H9 (cell line): ENCODE data around the gene SH3BGR. TPM values are rescaled to one million over a fixed set of nuclear protein-coding genes. Genes with fewer than 3 reads are reported as not detected.
A peak's percentile ranks its signal among the peaks of the same experiment; 100 is the strongest.

Experiments used
- DNase-seq: peaks from one replicate; pipeline ENCODE4 v3.0.0-alpha.2; 2017
- H2AFZ ChIP-seq: one replicate; pipeline ENCODE4 v1.6.1; 2013; ENCODE audit warnings: mild to moderate bottlenecking, low read length, control low read depth, moderate library complexity
- H2AK5ac ChIP-seq: 2 replicates; pipeline ENCODE4 v1.6.1; 2013; ENCODE audit warnings: low read length, control low read depth, mixed read lengths; ENCODE audit not compliant: insufficient read length
- H2BK120ac ChIP-seq: one replicate; pipeline ENCODE4 v1.6.1; 2013; ENCODE audit warnings: low read depth, mild to moderate bottlenecking, low read length, control low read depth, inconsistent platforms; ENCODE audit not compliant: poor library complexity, severe bottlenecking
- H2BK12ac ChIP-seq: 2 replicates; pipeline ENCODE4 v1.6.1; 2013; ENCODE audit warnings: low read length, control low read depth, mixed read lengths, low read depth; ENCODE audit not compliant: insufficient read length
- H2BK15ac ChIP-seq: 2 replicates; pipeline ENCODE4 v1.6.1; 2013; ENCODE audit warnings: low read depth, low read length, control low read depth
- H2BK20ac ChIP-seq: one replicate; pipeline ENCODE4 v1.6.1; 2013; ENCODE audit warnings: low read depth, mild to moderate bottlenecking, low read length, control low read depth, inconsistent platforms; ENCODE audit not compliant: poor library complexity, severe bottlenecking
- H2BK5ac ChIP-seq: 2 replicates; pipeline ENCODE4 v1.6.1; 2013; ENCODE audit warnings: low read length, control low read depth, mixed read lengths; ENCODE audit not compliant: insufficient read length
- H3K14ac ChIP-seq: 2 replicates; pipeline ENCODE4 v1.6.1; 2013; ENCODE audit warnings: low read length, control low read depth; ENCODE audit not compliant: insufficient read depth
- H3K18ac ChIP-seq: 2 replicates; pipeline ENCODE4 v1.6.1; 2013; ENCODE audit warnings: low read depth, mild to moderate bottlenecking, mixed read lengths, low read length, control low read depth; ENCODE audit not compliant: insufficient read length
- H3K23ac ChIP-seq: 2 replicates; pipeline ENCODE4 v1.6.1; 2013; ENCODE audit warnings: low read length, control low read depth, mixed read lengths, low read depth; ENCODE audit not compliant: insufficient read length
- H3K23me2 ChIP-seq: 2 replicates; pipeline ENCODE4 v1.6.1; 2013; ENCODE audit warnings: low read depth, mild to moderate bottlenecking, mixed read lengths, low read length, control low read depth; ENCODE audit not compliant: insufficient read length, poor library complexity, severe bottlenecking
- H3K27ac ChIP-seq: 2 replicates; pipeline ENCODE4 v1.5.1; 2013; ENCODE audit warnings: low read length, control low read depth, mixed read lengths, low read depth; ENCODE audit not compliant: insufficient read length
- H3K27me3 ChIP-seq: 2 replicates; pipeline ENCODE4 v1.6.1; 2013; ENCODE audit warnings: low read length, control low read depth, inconsistent platforms; ENCODE audit not compliant: insufficient read depth
- H3K4ac ChIP-seq: 2 replicates; pipeline ENCODE4 v1.6.1; 2013; ENCODE audit warnings: low read depth, mild to moderate bottlenecking, control low read depth, inconsistent platforms, low read length, moderate library complexity
- H3K4me1 ChIP-seq: 2 replicates; pipeline ENCODE4 v1.6.1; 2013; ENCODE audit warnings: low read length, control low read depth, inconsistent platforms; ENCODE audit not compliant: insufficient read depth
- H3K4me2 ChIP-seq: 2 replicates; pipeline ENCODE4 v1.6.1; 2013; ENCODE audit warnings: low read length, control low read depth, mixed read lengths; ENCODE audit not compliant: insufficient read length, insufficient read depth
- H3K56ac ChIP-seq: 2 replicates; pipeline ENCODE4 v1.6.1; 2013; ENCODE audit warnings: low read depth, mild to moderate bottlenecking, mixed read lengths, low read length, control low read depth; ENCODE audit not compliant: insufficient read length
- H3K79me1 ChIP-seq: 2 replicates; pipeline ENCODE4 v1.6.1; 2013; ENCODE audit warnings: low read depth, mild to moderate bottlenecking, moderate library complexity, low read length, control low read depth, inconsistent platforms; ENCODE audit not compliant: insufficient read depth, poor library complexity, severe bottlenecking
- H3K79me2 ChIP-seq: 2 replicates; pipeline ENCODE4 v1.6.1; 2013; ENCODE audit warnings: low read length, control low read depth, inconsistent platforms; ENCODE audit not compliant: insufficient read depth
- H3K9ac ChIP-seq: 2 replicates; pipeline ENCODE4 v1.6.1; 2013; ENCODE audit warnings: low read length, control low read depth, mixed read lengths; ENCODE audit not compliant: insufficient read length; ENCODE audit errors: extremely low read depth
- H3K9me3 ChIP-seq: one replicate; pipeline ENCODE4 v1.6.1; 2013; ENCODE audit warnings: low read depth, low read length, inconsistent platforms; ENCODE audit not compliant: control insufficient read depth
- H3T11ph ChIP-seq: one replicate; pipeline ENCODE4 v1.6.1; 2013; ENCODE audit warnings: mild to moderate bottlenecking, low read length, control low read depth, inconsistent platforms
- H4K20me1 ChIP-seq: one replicate; pipeline ENCODE4 v1.6.1; 2013; ENCODE audit not compliant: control insufficient read depth, insufficient read length, insufficient read depth
- H4K5ac ChIP-seq: 2 replicates; pipeline ENCODE4 v1.6.1; 2013; ENCODE audit warnings: low read depth, mild to moderate bottlenecking, mixed read lengths, low read length, control low read depth; ENCODE audit not compliant: insufficient read length
- H4K8ac ChIP-seq: replicated peaks from 2 replicates; pipeline ENCODE4 v1.6.1; 2013; ENCODE audit warnings: low read length, control low read depth, mixed read lengths, low read depth; ENCODE audit not compliant: insufficient read length
- H4K91ac ChIP-seq: 2 replicates; pipeline ENCODE4 v1.6.1; 2013; ENCODE audit warnings: low read depth, mild to moderate bottlenecking, moderate library complexity, mixed read lengths, low read length, control low read depth; ENCODE audit not compliant: insufficient read length
- H3K27ac Mint-ChIP-seq, 3 experiments: 2 replicates in 2 of 3; 3 replicates in 1 of 3; pipeline ENCODE4 v1.8.0; 2020 to 2021; ENCODE audit warnings: mixed read lengths in 3 of 3, mild to moderate bottlenecking in 1 of 3, moderate library complexity in 1 of 3
- H3K27me3 Mint-ChIP-seq: 2 replicates; pipeline ENCODE4 v1.8.0; 2021; ENCODE audit warnings: low read depth, mild to moderate bottlenecking, moderate library complexity, mixed read lengths
- H3K36me3 Mint-ChIP-seq, 3 experiments: 2 replicates in 2 of 3; 3 replicates in 1 of 3; pipeline ENCODE4 v1.8.0; 2020 to 2021; ENCODE audit warnings: low read depth in 3 of 3, mixed read lengths in 3 of 3; ENCODE audit not compliant: insufficient read depth in 1 of 3
- H3K4me1 Mint-ChIP-seq, 2 experiments: 2 replicates each; pipeline ENCODE4 v1.8.0; 2020; ENCODE audit warnings: mixed read lengths in 2 of 2
- H3K4me3 Mint-ChIP-seq, 2 experiments: 2 replicates in 1 of 2; 3 replicates in 1 of 2; pipeline ENCODE4 v1.8.0; 2020 to 2021; ENCODE audit warnings: mild to moderate bottlenecking in 2 of 2, mixed read lengths in 2 of 2, moderate library complexity in 1 of 2
- H3K9me3 Mint-ChIP-seq, 2 experiments: 2 replicates in 1 of 2; 3 replicates in 1 of 2; pipeline ENCODE4 v1.8.0; 2020; ENCODE audit warnings: mild to moderate bottlenecking in 2 of 2, mixed read lengths in 2 of 2, moderate library complexity in 1 of 2
- WGBS: extraction: QIAGEN DNeasy Blood & Tissue Kit; methylation state at CpG from one replicate; pipeline ENCODE4 v1.1.7; 2013; ENCODE audit warnings: missing lambda C conversion rate, low lambda C conversion rate, mixed read lengths; ENCODE audit not compliant: insufficient read length; ENCODE audit errors: extremely low coverage; 5-methylcytosine and 5-hydroxymethylcytosine counted together
- total RNA-seq: library from RNA; stranded (reverse); gene quantifications from 2 replicates; pipeline ENCODE4 v1.2.1, GENCODE V29; 2021
- TF ChIP-seq, protein P1 (sequence below): fragments of 200-600 bp; sonication (generic); conservative IDR thresholded peaks from 3 replicates; pipeline ENCODE4 v1.8.0; 2021; ENCODE audit warnings: antibody characterized with exemption, mild to moderate bottlenecking

Gene SH3BGR
- total RNA-seq, 1 experiment from 2014 or later, result 2.9 TPM

DNA sequence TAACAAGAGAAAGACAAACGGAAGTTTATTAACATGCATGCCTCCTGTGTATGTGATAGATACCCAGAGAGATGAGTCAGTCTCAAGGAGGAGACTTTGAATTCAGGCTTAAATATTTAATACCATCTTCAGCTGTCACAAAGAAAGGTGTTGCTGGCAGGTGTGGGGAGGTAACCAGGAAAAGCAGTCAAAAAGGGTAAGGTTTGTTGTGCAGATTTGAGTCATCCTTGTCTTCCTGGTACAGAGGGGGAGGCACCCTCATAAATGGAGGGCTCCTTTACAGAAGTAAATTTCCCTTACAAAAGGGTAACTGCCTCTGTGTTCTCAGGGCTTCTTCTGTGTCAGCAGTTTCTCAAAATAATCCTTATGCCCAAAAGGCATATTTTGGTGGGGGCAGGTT lies 85.8 kb downstream of the SH3BGR start:
- H3K9me3 Mint-ChIP-seq, result peaks cover 43 to 48% of the 10 kb centered on the region in 2 experiments
- Histone ChIP-seq H3K23me2 (no peaks in the 10 kb centered on the region), H3K4ac (no peak overlapping the region), H3K79me1 (no peaks in the 10 kb centered on the region), H3T11ph (no peak overlapping the region), H3K79me2 (no peaks in the 10 kb centered on the region), H3K27me3 (no peaks in the 10 kb centered on the region), H2BK20ac (no peak overlapping the region), H3K9ac (no peak overlapping the region), H2AK5ac (no peak overlapping the region), H4K5ac (no peak overlapping the region), H4K8ac (no peak overlapping the region), H4K91ac (no peak overlapping the region), H3K23ac (no peak overlapping the region), H2AFZ (no peak overlapping the region), H4K20me1 (no peaks in the 10 kb centered on the region), H3K14ac (no peak overlapping the region), H3K4me2 (no peak overlapping the region), H2BK12ac (no peak overlapping the region), H3K4me1 (peaks cover 4% of the 10 kb centered on the region; the same call in 1 of the 2 replicates), H3K9me3 (peaks cover 34% of the 10 kb centered on the region), H3K18ac (no peak overlapping the region), H2BK120ac (no peak overlapping the region), H3K56ac (no peak overlapping the region), H2BK5ac (no peak overlapping the region), H3K27ac (peak overlapping the region; percentile 35), H2BK15ac (no peak overlapping the region)
- H3K27ac Mint-ChIP-seq, result peak overlapping the region; percentile 88 to 96 (median 92)
- H3K4me3 Mint-ChIP-seq, result no peak overlapping the region
- DNase-seq, result peak; percentile 76
- TF ChIP-seq, protein P1, sequence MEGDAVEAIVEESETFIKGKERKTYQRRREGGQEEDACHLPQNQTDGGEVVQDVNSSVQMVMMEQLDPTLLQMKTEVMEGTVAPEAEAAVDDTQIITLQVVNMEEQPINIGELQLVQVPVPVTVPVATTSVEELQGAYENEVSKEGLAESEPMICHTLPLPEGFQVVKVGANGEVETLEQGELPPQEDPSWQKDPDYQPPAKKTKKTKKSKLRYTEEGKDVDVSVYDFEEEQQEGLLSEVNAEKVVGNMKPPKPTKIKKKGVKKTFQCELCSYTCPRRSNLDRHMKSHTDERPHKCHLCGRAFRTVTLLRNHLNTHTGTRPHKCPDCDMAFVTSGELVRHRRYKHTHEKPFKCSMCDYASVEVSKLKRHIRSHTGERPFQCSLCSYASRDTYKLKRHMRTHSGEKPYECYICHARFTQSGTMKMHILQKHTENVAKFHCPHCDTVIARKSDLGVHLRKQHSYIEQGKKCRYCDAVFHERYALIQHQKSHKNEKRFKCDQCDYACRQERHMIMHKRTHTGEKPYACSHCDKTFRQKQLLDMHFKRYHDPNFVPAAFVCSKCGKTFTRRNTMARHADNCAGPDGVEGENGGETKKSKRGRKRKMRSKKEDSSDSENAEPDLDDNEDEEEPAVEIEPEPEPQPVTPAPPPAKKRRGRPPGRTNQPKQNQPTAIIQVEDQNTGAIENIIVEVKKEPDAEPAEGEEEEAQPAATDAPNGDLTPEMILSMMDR, result no peak
- no CpG with 5 or more reads among the region's 1 CpG for WGBS
- H3K27me3 Mint-ChIP-seq, result peaks cover 5% of the 10 kb centered on the region
- H3K36me3 Mint-ChIP-seq, result peaks cover 39 to 58% (median 42%) of the 10 kb centered on the region in 3 experiments
- peaks cover 37 to 39% of the 10 kb centered on the region in 2 experiments for H3K4me1 Mint-ChIP-seq
